ENCODE measurements around the gene ARID3B.

DNA sequence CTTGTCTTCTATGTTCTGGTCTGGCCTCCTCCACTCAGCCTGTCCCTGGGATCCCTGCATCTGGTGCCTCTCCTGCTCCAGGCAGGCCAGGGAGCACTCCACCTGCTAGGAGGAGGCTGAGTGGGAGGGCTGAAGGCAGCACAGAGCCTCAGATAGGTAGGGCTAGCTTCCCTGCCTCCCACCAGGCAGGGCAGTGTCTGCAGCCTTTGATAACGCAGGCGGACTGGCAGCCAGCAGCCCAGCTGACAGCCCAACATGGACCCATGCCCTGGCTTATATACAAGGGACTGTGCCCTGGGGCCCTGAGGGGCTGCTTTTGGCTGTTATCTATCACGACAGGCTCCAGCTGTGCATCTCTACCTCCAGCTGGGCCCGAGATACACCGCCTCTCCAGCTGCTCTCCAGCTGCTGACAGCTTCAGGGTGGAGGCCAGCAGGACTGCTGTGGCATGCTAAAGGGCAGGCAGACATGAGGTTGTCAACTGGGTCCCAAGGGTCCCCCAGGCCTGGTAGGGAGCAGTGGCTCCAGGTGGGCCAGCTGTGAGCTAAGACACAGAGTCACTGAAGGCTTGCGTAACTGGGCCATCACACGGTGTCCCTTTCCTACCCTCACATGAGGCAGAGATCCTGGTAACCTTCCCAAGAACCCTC, 69.4 kb downstream of the ARID3B start:
- TF ChIP-seq POLR2A (IDR thresholded peaks at IDR 0.05; ENCODE audit: low read depth, low read length) (no peak), POLR2AphosphoS5 (IDR thresholded peaks at IDR 0.05; ENCODE audit: low read depth, low read length) (no peak), TAF1 (IDR thresholded peaks at IDR 0.05; ENCODE audit: low read depth, low read length) (no peak), SPI1 (IDR thresholded peaks at IDR 0.05; ENCODE audit: low read depth, low read length) (no peak), PAX5 (IDR thresholded peaks at IDR 0.05; ENCODE audit: insufficient read depth, low read length, severe bottlenecking) (no peak), POU2F2 (IDR thresholded peaks at IDR 0.05; ENCODE audit: low read depth, low read length) (no peak)

Measured in GM12891 (cell line).